ENCODE results near the gene STXBP2.

The STXBP2 gene

DNA sequence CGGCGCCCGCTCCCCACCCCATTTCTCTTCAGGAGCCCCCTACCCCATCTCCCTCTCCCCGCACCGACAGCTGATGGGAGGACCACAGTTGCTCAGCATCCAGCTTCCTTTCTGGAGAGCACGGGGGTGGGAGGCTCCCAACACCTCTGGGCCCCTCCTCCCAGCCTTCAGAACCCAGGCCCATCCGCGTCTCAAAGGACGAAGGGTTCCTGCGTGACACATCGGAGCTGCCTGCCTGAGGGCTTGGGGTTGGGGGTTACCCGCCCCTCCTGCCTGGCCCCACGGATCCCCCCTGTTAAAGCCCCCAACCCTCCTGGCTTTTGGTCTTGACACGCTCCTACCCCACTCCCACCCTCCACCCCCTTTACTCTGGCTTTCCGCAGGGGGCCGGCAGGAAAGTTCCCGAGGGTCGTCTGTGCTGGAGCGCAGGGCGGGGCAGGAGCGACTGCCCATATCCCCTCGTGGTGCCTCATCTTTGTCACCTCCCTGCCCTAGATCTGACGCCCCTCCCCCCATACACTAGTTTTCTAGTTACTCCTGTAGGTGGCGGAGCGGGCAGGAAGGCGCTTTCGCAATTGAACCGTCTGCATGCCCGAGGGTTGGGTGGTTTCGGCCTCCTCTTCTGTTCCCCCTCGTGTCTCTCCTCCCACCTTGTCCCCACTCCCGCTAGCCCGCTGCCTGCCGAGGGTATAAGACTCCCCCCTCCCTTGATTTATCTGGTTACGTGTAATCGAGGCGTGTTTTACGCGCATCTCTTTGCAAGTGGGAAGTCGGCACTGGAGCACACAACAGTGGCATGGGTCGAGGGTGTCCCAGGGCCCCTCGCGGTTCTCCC, 44.6 kb downstream of the STXBP2 start:
- DNase-seq: peak; percentile 32

DNA sequence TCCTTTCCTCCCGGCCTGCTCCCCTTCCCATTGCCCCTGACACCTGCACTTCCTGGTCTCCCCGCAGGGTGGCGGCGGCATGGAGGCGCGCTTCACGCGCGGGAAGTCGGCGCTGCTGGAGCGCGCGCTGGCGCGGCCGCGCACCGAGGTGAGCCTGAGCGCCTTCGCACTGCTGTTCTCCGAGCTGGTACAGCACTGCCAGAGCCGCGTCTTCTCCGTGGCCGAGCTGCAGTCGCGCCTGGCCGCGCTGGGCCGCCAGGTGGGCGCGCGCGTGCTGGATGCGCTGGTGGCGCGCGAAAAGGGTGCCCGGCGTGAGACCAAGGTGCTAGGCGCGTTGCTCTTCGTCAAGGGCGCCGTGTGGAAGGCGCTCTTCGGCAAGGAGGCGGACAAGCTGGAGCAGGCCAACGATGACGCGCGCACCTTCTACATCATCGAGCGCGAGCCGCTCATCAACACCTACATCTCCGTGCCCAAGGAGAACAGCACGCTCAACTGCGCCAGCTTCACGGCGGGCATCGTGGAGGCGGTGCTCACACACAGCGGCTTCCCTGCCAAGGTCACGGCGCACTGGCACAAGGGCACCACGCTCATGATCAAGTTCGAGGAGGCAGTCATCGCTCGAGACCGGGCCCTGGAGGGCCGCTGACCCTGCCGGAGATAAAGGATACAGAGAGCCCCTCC, 45.4 kb downstream of the STXBP2 start:
- no peak for DNase-seq

DNA sequence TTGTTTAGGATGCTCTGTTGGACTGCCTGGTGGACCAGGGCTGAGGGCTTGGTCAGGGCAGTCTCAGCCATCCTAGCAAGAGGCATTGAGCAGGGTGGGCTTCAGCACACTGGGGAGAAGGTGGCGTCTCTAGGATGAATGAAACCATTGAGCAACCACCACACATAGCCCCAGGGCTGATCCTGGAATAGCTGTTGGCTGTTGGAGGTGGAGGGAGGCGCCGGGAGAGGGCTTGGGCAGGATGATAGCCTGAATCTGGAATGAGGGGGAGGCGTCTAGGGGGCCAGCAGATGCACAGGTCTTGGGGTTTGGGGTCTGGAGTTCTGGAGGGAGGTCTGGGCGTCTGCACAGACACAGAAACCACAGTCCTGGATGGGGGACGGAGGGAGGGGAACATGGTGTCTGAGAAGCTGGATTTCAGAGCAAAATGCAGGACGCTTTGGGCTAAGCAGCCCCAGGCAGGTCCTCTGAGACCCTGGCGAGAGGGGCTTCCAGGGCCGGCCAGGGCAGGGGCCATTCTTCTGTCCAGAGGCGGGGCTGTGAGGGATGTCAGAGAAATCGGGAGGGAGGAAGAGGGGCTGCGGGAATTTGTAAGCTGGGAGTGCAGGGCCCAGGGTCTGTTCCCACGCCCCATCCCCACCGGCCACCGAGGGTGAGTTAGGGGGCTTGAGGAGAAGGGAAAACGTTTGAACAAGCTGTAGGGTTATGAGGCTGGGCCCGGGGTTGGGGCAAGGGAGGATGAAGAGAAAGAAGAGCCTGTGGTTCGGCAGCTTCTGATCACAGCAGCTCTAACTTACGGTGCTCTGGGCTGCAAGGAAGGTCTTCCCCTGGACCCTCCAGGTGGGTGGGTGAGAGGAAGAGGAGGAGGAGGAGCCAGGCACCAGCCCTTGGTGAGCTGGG, 48.9 kb downstream of the STXBP2 start:
- no peak for DNase-seq

DNA sequence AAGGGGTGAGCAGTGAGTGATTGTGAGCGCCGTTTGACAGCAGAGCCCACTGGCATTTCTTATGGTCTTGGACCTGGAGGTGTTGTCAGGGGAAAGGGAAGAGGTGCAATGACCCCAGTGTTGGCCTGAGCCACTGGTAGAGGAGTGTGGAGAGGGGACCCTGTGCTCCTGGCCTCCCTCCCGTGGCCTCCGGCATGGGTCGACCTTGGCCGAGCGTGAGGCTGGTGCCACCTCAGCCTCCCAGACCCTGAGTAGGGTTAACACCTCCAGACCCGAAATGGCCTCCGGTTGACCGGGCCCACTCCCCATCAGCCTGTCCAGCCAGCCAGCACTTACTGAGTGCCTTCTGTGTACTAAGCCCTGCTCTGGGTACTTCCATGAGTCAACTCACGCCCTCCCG, 50.3 kb downstream of the STXBP2 start:
- DNase-seq: no peak

DNA sequence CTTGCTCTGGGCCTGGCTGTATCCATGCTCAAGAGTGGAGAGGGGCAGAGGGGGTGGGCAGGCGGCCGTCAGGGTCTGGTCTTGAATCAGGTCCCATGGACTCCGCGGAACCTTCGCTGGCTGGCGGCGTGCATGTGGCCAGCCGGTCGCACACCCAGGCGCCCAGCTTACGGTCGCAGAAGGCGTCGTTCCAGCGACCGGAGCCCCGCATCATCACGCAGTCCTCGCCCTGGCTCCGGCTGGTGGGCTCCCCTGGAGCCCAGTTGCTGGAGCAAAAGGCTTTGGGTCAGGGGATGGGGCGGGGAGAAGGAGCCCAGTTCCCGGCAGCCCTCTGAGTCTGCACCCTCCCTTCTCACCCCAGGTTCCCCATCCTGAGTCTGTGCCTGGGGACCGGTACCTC, 52.3 kb downstream of the STXBP2 start:
- no peak for DNase-seq

DNA sequence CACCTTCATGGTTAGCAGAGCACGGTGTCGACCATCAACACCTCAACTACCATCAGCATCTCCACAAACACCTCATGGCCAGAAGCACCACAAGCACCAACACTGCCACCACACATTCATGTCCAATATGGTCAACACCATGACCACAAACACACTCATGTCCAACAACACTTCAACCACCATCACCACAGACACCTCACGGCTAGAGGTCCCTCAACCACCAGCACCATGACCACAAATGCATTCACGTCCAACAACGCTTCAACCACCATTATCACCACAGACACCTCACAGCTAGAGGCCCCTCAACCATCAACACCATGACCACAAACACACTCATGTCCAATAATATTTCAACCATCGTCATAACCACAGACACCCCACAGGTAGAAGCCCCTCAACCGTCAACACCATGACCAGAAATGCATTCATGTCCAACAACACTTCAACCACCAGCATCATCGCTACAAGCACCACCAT, 53.9 kb downstream of the STXBP2 start:
- DNase-seq: no peak

DNA sequence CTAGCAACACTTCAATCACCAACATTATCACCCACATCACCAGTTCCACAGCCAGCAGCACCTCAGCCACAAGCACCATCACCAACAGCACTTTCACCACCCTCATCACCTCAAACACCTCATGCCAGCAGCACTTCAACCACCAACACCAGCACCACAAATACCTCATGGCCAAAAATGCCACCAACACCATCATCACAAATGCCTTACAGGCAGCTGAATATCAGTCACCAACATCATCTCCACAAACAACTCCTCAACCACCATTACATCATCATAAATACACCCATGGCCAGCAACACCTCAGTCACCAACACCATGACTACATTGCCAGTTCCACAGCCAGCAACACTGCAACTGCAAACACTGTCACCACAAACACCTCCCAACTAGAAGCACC, 54.6 kb downstream of the STXBP2 start:
- DNase-seq: no peak

DNA sequence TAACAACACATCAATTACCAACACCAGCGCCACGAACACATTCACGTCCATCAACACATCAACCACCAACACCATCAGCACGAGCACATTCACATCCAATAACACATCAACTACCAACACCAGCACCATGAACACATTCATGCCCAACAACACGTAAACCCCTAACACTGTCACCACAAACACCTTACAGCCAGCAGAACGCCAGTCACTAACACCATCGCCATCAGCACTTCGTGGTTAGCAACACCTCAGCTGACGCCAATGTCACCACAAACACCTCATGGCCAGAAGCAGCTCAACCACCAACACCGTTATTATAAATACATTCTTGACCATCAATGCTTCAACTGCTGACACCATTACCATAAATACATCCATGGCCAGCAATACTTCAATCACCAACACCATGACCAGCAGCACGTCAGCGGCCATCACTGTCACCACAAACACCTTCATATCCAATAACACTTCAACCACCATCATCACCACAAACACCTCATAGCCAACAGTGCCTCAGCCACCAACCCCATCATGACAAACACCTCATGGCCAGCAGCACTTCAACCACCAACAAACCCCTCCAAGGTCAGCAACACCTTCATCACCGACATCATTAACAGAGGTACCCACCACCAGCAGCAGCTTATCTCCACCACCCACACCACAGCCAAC, 55.6 kb downstream of the STXBP2 start:
- DNase-seq: no peak

DNA sequence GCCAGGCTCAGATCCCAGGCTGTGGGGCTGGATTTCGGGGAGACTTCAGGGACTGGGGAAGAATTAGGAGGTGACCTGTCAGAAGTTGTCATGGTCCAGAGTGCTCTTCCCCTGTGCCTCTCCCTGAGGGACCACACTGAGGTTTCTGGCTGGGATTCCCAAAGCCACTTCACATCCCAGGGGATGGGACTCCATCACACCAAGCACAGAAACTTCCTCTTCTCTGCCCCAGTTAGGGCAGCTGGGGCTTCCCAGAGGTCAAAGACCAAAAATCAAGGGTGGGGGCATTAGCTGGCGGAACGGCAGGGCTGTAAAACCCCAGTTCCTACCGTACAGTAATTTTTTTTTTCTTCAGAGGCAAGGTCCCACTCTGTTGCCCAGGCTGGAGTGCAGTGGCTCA, 57.6 kb downstream of the STXBP2 start:
- no peak for DNase-seq
